GM18873 (cell line): ENCODE measurements around the gene CYP3A7.
"Not testable (repeated sequence)": the region's sequence is repeated elsewhere in the genome, so short reads cannot be mapped to it uniquely, and the experiment has no call there.

Experiments used
- ATAC-seq: cut with Tn5 transposase; IDR thresholded peaks from one replicate; pipeline ENCODE4 v1.9.1; 2021; ENCODE audit warnings: mild to moderate bottlenecking, moderate library complexity, moderate number of reproducible peaks; ENCODE audit not compliant: unreplicated experiment, low FRiP score

The CYP3A7 gene

DNA sequence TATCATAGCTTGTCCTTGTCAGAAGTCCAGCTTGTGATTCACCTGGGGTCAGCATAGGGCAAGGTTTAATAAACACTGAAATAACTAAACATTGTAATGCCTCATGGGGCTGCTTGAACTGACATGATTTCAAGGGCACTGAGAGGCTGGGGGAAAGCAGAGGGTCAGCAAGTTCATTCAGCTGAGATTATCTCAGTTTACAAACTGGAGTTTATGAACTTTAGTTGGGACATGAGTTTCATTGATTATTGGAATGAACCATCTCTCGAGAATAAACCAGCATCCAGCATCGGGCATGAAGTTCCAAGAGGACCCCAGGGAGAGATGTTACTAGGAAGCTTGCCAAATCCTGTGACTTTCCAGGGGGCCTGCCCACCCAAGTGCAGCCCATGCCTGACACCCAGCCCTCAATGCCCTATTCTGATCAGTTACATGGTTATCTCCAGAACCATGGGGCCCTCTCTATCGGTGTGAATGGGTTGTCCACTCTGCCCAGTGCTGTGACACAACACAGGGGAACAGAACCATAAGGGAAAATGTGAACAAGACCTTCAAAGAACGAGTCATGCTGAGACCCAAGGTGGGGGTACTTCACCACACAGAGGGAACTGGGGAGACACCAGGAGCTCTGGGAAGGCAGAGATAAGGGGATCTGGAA is 7.9 kb upstream of the CYP3A7 start:
- ATAC-seq = no peak

DNA sequence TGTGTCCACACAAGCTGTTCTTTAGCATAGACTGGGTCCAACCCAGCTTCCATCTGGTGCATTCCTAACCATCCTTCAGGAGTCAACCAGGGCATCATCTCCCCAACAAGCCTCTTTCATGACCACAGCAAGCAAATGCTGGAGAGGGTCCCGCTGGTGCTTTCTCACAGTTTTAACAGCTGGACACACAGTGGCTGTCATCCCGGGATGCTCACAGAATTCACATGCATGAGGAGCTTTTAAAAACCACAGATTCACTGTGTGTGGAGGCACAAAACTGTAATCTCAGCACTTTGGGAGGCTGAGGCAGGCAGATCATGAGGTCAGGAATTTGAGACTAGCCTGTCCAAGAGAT is 6.4 kb upstream of the CYP3A7 start:
- no peak for ATAC-seq

GRCh38 chr7:99740573-99741440 is 5.8 kb upstream of the CYP3A7 start:
- no peak for ATAC-seq

DNA sequence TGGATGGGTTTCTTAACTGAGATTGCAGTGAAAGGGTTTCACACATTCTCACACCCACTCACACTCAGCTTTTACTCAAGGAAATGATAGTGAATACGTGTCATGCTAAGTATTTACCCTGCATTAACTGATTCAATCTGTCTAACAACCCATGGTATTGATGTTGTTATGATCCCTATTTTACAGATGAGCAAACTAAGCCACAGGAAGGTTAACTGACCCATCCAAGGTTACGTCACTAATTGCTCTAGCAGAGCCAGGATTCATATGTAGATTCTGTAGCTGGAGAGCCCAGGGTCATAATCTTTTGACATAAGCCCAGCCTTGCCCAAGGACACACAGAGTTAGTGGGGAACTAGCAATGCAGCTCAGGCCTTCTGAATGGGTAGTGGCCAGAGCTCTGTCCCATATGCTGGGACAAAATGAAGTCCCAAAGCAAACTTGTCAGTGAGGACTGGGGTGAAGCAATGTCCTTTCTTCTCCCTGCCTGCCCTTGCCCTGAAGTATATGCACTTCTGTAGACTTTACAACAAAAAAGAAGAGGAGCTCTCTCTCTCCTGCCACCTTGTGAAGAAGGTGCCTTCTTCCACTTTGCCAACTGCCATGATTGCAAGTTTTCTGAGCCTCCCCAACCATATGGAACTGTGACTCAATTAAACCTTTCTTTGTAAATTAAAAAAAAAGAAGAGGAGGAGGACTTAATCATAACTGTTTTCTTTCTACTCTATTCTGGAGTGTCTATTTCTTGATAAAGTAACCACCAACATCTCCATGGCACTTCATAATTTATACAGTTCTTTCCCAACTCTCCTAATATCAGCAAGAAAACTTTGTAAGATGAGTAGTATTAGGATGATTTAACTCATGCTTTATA is 4.9 kb upstream of the CYP3A7 start:
- no peak for ATAC-seq

DNA sequence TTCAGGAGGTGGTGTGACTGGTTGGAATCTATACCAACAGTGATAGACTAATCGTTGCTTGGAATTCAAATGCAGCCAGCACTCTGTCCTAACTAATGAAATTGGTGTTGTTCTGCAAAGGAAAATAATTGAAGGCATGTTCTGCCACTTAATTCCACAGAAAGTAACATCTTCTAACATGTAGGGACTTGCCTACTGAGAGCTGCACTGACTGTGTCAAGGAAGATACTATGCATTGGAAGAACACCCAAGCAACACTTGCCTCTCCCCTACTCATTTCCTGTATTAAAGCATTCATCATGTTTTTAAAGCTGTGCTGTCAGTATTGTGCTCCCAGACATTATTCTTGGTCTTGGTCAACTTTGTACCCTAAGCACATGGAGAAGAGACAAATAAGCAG is 2.7 kb upstream of the CYP3A7 start:
- no peak for ATAC-seq

GRCh38 chr7:99736667-99737066 is 1.7 kb upstream of the CYP3A7 start:
- not testable (repeated sequence) for ATAC-seq

GRCh38 chr7:99733448-99733847 is 1.5 kb downstream of the CYP3A7 start:
- no peak for ATAC-seq

DNA sequence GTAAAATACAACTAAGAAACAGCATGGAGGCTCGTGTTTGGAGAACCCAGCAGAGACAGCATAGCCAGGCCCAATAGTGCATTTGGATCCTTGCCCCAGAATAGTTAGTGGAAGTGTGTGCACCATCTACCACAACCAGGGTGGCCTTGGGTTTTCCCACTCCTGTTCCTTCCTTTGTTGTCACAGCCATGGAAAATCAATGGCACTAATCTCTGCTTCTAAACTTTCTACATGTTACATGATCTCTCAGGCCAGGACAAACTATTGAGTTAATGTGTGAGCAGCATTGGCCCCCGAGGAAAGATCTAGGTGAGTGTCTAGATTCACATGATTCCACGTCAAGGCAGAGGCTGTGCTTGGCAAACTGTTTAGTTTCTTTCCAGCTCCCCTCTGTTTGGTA is 2.0 kb downstream of the CYP3A7 start:
- ATAC-seq = no peak

DNA sequence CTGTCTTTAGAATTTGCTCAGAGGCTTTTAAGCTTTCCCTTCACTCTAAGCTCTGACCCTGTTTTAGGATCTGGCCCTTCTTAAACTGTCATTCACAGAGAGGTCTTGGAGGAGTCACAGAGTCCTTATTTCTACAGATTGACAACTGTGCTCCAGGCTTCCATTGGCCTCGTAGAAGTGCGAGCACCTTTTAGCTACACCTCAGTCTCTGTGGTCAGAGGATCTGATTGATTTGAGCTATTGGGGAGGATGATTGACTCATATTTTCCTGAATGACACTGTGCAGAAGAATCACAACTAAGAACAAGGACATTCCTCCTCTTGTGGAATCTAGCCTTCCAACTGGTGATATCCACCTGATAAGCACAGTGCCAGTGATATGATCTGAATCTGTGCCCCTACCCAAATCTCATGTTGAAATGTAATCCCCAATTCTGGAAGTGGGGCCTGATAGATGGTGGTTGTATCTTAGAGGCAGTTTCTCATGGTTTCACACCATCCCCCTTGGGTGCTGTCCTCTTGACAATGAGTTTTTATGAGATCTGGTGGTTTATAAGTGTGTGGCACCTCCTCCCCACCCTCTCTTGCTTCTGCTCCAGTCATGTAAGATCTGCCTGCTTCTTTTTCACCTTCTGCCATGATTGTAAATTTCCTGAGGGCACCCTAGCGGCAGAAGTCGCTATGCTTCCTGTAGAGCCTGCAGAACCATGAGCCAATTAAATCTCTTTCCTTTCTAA is 3.2 kb downstream of the CYP3A7 start:
- no peak for ATAC-seq

DNA sequence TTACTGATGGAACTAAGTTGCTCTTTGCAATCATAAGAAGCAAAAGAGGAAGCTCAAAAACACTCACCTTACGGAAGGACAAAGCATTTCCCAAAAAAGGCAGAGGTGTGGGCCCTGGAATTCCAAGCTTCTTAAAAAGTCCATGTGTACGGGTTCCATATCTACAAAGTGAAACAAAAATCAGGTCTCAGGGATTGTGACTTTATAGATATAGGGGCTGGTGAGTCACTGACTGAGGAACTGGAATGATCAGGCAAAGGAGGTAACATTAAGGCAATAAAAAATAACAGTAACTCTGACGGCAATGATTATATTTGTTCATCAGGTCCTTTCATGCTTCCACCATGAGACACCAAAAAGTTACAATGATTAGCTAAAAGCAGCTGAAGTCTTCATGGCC is 4.0 kb downstream of the CYP3A7 start:
- ATAC-seq = no peak

GRCh38 chr7:99730238-99730810 is 4.7 kb downstream of the CYP3A7 start:
- ATAC-seq = no peak

GRCh38 chr7:99729486-99730237 is 5.3 kb downstream of the CYP3A7 start:
- ATAC-seq = no peak

DNA sequence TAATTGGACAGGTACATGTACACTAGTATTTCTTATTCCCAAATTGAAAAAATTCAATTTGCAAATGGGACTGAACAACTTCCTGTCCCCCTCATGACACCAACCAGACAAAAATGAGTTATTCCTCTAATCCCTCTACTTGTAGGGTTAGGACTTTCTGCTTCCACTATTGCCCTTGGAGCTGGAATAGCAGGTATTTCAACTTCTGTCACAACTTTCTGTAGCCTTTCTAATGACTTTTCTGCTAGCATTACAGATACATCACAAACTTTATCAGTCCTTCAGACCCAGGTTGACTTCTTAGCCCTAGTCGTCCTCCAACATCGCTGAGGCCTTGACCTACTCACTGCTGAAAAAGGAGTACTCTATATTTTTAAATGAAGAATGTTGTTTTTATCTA is 6.4 kb downstream of the CYP3A7 start:
- ATAC-seq = no peak

DNA sequence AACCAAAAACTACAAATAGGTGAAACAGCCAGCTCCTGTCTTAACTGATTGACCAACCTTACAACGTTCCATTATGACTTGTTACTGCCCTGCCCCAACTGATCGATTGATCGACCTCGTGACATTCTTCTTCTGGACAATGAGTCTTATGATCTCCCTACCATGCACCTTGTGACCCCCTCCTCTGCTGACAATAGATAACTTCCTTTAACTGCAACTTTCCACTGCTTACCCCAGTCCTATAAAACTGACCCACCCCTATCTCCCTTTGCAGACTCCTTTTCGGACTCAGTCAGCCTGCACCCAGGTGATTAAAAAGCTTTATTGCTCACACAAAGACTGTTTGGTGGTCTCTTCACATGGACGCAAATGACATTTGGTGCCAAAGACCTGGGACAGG is 11.8 kb downstream of the CYP3A7 start:
- ATAC-seq = not testable (repeated sequence)

DNA sequence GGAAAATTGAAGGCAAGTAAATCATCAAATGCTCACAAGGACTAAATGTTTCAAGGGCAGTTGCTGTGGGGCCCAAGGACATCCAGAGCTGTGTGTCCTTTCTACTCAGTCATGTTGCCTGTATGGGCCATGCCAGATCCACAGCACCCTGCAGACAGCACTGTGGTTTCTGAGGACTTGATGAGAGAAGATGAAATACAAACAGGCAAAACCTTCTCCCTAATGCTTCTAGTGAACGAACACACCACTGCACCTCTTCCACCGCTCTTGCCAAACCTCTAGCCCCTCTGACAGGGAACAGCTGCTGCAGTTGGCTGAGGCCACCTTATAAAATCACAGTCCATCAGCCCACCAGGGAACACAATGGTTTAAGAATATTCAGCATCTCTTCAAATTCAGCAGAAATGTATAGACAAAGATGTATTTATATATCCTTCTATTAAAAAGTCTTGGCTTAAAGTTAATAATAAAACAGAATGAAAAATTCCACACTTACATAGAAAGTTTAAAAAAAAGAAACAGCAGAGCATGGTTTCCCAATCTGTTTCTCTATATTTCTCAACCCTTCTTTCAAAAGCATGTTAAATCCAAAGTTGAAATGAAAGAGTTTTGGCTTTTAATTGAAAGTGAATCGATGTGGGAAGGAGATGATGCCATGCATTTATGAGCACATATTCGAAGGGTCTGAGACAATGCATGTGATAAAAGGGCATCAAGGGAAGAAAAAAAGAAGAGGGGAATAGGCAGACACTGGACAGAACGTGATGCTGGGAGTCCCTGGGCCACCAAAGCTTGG is 14.0 kb downstream of the CYP3A7 start:
- no peak for ATAC-seq

- no peak for ATAC-seq
Measured at GRCh38 chr7:99719996-99720769, 14.8 kb downstream of the CYP3A7 start.

GRCh38 chr7:99713995-99714570 is 20.9 kb downstream of the CYP3A7 start:
- ATAC-seq = no peak
